Forelimb muscle (tissue), 1 donor: ENCODE measurements around the gene ATPAF1. TPM values are rescaled to one million over a fixed set of nuclear protein-coding genes. Genes with fewer than 3 reads are reported as not detected.

Source experiments
- DNase-seq: peaks from one replicate; pipeline ENCODE4 v3.0.0-alpha.2; 2013; ENCODE audit warnings: low read depth
- polyA plus RNA-seq: library from polyadenylated mRNA; unstranded; fragments of 120-200 nt; gene quantifications from one replicate; pipeline ENCODE4 v1.2.1, GENCODE V29; 2013; ENCODE audit not compliant: insufficient read length

Gene ATPAF1
- polyA plus RNA-seq, 1 donor, result 49.3 TPM

DNA sequence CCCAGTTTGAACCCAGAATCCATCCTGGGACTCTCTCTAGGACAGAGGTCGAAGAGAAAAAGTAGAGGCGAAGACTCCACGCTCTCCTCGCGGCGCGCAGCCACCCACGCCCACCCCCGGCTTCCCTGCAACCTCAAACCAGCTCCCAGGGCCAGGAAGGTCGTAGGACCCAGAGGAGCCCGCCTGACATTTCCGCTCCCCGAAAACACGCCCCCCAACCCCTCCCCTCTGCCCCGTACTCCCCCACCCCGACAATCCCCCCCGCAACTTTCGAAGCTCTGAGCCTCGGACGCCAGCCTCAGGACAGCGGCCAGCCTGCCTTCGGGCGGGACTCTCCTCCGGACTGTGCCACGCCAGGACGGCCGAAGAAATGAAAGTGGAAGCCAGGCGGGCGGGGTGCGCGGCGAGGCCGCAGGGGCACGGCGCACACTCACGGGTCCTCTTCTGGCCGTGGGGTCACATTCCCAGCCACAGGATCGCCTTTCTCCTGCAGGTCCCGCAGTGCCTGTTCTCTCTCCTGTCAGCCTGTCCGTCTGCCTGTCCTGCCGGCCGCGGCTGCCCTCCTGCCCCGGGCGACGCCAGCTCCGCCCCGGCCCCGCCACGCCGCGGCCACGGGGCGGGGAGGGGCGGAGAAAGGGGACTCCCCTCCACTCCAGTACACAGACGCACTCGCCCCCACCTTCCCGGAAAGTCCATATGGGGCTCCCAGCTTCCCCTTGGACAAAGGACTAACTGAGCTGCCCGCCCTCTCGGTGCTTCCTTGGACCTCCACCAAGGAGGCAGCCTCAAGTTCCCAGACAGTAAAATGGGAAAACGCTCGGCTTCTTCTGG, 51.7 kb downstream of the ATPAF1 start, which contains the start of gene MOB3C:
MOB3C (minus strand) TSS at position 535 of the 831 bp plus-strand sequence. CDS start 3,490 bp downstream, outside the sequence.
- DNase-seq, result peak; percentile 68

DNA sequence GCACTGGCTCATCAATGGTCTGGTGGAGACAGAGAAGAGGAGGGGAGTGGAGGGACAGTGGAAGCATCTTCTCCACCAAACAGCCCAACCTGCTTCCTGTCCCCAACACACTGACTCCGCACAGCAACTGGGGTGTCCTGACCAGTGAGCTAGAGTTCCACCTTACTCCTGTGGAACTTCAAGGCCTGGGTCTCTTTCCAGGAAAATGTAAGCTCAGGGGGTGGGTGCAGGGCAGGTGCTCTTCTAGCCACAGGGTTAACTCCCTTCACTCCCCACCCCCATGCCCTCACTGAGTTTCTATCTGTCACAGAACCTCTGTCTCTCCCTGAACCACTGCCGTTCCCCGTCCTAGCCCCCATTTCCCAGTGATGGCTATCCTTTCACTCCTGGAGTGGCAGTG, 52.4 kb downstream of the ATPAF1 start:
- DNase-seq, result no peak

DNA sequence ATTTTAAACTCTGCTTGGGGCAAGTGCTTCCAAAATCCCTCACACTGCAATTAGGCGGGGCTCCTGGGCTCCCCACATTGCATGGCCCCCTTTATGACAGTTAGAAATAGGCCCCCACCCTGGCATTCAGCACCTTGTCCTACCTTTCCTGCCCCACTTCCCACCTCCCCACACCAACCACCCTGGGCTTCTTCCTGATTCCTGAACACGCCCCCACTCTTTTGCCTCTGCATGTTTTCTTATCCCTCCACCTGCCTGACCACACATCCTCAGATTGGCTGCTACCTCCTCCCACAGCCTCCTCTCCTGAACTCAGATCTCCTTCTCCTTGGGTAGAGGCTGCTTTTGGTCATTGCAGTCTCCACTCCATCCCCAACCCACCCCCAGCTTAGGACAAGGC, 53.1 kb downstream of the ATPAF1 start:
- no peak for DNase-seq

DNA sequence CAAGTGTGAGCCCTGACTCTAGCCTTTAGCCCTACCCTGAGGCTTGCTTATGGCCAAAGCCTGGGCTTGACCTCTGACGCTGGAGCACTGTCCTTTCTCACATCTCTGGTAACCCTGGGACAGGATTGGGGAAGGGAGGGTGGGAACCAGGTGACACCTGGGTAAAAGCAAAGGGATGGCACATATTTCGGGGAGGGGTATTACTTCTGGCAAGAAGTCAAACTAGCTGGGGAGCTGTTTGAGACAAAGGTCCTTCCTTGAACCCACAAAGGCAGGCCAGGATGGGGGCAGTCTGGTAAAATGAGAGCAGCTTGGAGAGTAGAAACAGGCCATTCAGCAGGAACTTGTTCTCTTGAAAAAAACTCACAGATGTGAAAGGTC, 53.6 kb downstream of the ATPAF1 start:
- no peak for DNase-seq

DNA sequence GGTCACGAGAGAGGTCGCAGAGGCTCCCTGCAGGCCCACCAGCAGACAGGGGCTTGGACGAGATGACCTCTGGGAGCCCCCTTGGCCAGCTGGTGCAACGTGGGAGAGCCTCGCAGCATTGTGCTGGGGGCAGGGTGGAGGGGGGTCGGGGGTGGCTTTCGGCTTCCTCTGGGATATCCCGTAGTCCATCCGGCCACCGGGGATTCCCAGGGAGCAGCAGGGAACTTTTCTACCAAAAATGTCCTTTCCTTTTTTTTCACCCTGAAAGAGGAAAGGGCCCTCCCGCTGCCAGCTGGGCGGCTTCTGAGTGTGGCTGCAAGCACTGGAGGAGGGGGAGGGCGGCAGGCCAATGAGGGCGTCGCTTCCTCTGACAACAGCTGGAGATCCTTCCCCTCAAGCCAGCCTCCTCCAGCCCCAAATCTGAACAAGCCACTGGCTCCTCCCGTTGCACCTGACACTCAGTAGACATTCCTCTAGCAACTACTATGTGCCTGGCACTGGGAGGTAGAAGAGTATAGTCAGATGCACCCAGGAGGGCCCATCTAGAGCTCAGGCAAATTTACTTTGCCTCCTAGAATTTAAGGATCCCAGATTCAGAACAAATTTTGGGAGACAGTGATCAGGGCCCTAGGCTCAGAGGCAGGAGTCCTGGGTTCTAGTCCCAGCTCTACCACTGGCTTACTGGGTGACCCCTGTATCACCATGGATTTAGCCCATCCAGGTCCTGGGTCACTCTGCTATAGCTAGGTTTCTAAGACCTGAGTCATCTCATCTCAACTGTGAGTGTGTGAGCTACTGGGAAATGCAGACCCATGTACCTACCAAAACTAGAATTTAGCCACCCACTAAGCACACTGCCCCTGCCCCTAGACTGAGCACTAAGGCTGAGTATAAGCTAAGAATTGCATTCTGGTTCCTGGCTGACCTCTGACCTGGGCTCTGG, 54.2 kb downstream of the ATPAF1 start:
- peak; percentile 62 for DNase-seq

DNA sequence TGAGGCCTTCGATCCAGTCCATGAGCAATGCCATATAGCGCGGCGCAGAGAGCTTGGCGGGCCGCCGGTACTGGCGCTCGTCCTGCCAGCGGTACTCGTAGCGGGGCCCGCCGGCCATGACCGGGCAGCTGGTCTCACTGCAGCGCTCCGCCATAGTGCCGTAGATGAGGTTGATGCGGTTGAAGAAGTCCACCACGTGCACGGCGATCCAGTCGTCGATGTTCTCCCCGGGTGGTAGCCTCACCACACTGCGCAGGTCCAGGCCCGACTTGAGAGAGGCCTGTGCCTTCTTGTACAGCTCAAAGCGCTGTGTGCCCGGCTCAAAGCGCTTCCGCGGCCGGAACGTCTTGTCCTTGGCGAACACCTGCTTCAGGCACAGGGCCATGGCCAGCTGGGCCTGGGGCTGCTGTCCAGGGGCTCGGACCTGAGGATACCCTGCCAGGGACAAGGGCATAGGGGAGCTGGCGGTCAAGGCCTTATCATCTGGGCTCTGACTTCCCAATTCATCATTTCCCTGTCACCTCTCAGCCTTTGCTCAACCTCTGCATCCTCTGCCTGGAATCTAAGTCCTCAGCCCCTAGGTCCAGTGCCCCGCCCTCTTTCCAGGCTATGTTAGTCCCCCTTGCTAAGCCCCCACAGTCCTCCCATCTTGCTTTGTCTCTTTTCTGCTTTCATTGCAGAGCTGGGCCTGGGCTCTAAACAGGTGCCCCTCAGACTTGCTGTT, 55.1 kb downstream of the ATPAF1 start:
- no peak for DNase-seq

DNA sequence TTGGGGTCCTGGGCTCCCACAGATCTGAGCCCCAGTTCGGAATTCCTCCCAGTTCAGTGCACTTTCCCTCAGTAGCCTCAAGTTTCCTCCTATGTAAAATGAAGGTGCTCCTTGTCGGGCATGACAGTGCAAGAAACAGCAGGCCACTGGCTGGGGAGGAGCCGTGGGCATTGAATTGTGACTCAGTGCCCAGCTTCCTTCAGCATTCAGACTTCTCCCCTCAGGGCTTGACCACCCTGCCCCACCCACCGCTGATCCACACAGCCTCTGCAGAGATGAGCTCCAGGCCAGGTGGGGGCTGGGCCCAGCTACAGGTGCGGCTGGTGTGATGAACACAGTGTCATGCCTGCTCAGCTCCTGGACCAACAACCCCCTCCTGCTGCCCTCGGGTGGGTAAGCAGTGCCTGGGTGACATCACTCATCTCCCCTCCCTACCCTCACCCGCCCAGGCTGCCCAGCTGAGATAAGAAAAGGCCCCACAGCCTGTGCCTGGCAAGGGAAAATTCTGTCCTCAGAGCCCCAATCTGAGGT, 56.4 kb downstream of the ATPAF1 start:
- no peak for DNase-seq

DNA sequence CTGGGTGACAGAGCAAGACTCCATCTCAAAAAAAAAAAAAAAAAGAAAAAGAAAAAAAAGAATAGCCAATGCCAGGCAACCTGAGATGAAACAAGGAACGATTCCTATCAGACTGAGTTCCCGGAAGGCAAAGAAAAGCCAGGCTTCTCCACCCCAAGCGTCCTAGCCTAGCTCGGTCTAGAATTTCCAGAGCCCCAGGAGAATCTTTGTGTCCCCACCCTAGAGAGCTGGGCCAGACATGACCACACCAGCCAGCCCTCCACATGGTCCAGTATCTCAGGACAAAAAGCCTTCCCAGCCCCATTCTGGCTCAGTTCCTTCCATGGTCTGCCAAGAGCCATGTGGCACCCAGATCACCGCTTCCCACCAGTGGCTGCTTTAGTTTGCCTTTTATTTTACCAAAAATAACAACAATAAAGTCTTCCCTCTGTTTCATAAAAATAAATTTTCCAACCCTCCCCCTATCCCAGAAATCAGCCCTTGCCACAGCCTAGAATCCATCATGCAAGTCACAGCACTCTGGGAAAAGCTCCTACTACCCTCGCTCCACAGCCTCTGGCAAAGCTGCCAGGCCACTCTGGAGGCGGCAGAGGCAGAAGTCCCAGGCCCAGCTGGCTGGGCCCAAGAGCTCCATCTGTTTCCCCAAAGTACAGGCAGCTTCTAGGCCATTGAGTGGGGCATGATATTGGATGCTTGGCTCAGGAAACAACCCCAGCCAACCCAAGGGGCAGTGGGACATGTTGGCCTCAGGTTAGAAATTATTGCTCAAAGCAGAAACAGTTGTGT, 60.6 kb downstream of the ATPAF1 start:
- DNase-seq, result no peak

DNA sequence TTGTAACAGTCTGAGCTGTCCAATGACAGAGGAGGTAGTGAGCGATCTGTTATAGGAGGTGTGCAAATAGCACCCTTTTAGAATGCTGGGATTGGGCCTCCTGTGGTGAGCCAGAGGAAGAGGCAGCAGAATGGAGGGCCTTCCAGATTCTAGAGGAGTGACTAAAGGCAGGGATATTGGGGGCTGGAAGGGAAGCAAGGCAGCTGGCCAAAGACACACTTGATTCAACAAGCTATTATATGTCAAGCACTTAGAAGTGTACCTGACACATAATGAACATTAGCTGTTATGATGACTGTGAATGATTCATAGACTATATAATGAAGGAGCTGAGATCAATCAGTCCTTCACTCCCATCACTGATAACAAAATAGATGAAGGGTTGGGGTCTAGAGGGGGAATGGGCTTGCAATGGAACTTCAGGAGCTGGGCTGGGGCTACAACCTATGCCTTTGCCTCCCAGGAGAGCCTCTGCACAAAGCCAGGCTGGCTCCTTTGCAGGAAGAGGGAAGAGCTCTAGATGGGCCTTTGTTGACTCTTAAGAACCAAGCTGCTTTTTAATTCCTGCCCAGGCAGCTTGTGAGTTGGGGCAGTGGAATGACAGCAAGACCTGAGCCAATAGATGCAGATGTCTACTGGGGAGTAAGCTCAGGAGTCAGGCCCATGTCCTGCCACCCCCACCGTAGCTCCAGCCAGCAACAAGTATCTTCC, 61.8 kb downstream of the ATPAF1 start:
- DNase-seq, result no peak

DNA sequence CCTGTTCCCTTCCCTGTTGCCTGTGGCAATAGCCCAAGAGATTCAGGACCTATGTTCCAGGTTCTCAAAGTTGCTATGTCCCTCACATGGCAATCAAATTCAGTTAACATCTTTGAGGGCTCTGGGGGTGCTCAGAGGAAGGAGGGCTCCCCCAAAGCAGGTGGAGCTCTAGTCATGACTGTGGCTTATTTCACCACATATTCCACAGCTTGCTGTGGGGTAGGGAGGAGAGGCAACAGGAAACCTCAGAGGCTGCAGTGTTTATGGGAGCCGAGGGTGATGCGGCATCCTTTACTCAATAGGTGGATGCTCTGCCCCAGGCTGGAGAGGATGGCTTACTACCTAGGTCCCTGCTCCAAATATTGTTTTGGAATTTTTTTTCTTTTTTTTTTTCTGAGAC, 62.9 kb downstream of the ATPAF1 start:
- DNase-seq, result no peak

DNA sequence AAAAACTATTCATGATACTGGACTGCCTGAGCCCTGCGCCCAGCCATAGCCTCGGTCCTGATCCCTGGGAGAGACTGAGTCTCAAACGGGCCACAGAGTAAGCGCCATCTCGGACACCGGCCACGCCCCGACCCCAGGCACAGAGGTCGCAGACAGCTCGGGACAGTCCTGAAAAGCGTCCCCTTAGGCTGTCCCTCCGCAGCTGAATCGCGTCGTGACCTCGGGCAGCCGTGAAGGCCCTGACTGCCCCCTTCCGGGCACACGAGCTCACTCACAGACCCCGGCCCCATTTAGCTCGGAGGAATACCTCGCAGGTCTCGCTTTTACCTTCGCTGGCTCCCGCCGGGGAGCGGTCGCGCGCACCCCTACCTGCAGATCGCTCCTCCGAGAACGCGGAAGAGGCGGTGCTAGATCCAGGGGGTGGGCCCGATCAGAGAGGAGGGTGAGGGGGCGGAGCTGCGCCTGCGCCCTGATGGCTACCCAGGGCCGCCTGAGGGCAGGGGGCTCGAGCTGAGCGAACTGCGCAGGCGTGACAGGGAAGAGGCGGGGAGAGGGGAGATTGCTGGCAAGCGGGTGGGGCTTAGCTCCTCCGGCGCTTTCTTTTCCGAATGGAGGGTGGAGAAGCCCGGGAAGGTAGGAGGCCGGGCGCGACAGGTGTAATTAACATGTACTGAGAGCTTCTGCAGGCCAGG, 64.2 kb downstream of the ATPAF1 start, which contains the start of gene MKNK1:
MKNK1 (minus strand) TSS at position 411 of the 692 bp plus-strand sequence. CDS start 20,941 bp downstream, outside the sequence.
- peak; percentile 90 for DNase-seq

DNA sequence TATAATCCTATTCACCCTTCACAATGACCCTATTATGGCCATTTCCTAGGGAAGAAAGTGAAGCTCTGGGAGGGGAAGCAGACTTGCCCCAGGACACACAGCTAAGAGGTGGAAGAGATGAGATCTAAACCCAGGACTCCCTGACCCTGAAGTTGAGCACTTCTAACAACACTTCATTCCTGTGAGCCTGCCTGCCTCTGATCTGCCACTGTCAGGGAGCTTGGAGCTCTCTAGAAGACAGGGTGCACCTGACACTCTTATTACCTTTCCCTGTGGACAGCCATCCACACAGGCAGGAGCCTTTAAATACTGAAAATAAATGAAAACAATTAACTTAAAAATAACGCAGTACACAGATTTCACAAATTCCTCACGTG, 64.7 kb downstream of the ATPAF1 start:
- no peak for DNase-seq

DNA sequence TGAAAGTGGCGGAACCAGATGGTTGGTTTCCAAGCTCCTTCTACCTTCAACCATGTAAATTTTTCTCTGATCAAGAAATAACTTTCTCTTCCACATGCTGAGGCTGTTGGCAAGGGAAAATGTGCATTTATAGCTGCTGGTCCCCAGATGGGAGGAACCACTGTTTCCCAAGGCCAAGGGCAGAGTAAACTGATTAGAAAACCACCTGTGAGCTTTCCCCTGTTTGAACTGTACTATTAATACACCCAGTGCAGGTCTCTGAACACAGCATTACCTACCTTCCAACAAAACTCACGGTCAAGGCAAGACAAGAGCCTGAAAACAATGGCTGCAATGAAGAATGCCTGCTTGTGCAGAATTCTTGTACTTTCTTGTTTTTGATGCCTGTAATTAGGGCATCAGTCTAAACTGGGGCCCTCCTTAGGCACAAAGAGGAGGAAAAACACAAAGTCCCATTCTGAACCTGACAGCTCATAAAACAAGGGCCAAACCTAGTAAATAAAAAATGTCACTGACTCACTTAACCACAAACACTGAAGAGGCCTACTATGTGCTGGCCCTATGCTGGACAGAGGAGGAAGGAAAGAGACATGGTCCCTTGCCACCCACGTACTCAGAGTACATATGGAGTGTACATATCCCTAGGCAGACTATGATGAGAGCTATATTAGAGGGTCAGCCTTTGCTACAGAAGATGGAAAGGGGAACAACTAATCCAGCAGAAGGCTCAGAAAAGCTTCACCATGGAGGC, 66.7 kb downstream of the ATPAF1 start:
- no peak for DNase-seq

DNA sequence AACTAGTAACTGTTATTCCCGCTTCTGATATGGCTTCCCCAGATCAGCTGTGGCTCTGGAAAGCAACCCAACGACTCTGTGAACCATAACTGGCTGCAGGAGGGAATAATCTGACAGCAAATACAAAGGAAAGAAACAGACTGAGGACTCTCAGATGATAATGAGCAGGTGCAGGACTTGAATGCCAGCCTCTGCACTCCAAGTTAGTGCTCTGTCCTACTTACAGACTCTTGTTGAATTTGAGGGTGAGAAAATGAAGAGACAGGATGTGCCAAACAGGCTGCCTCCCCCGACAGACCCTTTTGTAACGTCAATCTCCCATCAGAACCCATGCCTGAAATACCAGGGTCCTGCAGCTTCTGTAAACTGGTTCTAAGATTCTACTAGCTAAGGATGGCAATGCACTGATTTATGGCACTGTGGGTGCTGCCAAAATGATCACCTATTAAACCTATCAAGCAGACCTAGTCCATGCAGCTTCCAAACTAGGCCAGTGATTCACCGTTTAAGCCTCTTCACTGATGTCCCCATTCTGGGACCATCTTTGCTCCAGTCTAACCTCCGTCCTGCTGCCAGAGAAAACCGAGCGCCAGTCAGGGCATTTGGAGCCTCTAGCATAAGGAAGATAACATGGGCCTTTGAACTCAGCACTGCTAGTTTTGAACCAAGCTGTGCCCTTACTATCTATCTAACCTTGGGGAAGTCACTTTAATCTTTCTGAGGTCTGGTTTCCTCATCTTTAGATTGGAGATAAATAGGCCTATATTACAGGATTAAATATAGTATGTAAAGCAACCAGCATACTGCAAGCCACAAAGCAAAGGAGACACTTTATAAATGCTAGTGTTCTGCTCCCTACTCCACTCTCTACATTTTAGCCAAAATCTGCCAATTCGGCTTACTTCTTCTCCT, 68.8 kb downstream of the ATPAF1 start:
- DNase-seq, result no peak

DNA sequence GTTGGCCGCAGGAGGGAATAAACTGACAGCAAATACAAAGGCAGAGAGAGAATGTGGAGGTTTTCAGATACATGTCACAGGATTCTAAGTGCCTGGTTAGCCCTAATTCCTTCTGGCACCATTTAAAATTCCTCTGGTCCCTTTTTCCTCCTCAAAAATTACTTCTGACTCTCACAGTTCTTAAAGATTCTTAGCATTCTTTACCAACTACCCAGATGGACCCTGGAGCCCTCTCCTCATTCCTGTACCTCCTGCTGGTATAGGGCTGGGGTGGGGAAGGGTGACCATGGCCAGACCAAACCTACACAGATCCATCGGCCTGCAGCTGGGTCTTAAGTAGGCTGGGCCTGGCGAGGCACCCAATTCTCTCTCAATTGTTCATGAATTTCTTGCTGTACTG, 71.3 kb downstream of the ATPAF1 start:
- DNase-seq, result no peak

DNA sequence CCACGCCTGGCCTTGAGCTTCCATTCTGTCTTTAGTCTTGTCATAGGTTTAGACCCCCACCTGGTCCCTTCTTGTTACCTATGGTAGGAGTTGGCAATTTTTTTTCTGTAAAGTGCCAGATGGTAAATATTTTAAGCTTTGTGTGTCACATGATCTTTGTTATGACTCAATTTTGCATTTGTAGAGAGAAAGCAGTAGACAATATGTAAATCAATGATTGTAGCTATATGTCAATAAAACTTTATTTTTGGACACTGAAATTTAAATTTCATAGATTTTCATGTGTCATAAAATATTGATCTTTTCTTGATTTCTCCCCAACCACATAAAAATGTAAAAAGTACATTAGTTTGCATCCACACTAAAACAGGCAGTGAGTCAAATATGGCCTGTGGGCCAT, 72.1 kb downstream of the ATPAF1 start:
- DNase-seq, result no peak

DNA sequence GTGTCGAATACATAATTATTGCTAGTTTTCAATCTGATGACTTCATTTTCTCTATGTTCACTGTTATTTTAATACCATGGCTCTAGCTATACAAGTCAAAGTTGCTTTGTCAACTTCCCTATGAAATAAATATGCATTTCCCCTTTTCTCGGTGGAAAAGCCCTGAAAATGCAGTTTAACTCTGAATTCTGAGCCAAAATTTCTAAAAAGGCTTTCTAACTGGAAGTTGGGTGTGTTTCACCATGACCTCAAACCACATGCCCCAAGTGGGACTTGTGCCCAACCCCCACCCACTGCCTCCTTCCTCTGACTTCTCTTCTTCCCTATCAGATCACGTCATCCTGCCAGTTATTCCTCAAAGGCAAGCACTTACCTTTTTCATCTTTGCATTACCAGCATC, 73.0 kb downstream of the ATPAF1 start:
- peak; percentile 28 for DNase-seq

DNA sequence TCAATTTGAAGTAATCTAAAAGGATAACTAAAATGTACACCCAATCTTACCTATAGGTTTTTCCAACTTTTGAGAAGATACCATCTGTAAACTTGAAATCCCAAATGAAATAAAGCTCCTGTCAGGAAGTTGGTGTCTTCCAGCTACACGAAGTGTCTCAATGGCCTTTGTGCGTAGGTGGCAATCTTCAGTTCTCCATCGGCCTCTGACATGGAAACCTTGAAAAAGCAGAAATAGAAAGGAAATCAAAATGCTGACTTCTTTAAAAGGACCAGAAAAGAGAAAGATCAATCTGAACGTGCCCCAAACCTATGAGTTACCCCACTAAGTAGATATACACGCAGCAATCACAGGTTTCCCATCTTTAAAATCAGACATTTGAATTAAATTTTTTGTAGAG, 74.1 kb downstream of the ATPAF1 start:
- DNase-seq, result no peak
